Spleen (tissue), 11 donors: Measurements from ENCODE around the gene LCN10. TPM values are rescaled to one million over a fixed set of nuclear protein-coding genes. Genes with fewer than 3 reads are reported as not detected.

ENCODE experiments used
- DNase-seq: peaks from one replicate; pipeline ENCODE4 v3.0.0-alpha.2; 2020
- H3K27ac ChIP-seq, 8 donors: fragments of 200-600 bp; sonication (generic) in 7 of 8; 1 replicate in 4 of 8; 2 replicates in 4 of 8; pipeline versions ENCODE4 v1.5.0 to v1.8.0; 2016 to 2021; ENCODE audit warnings: inconsistent platforms in 4 of 8, mild to moderate bottlenecking in 4 of 8, moderate library complexity in 1 of 8
- H3K27me3 ChIP-seq, 7 donors: fragments of 200-600 bp; sonication (generic) in 6 of 7; replicated peaks in 1 of 7; 1 replicate in 4 of 7; 2 replicates in 3 of 7; pipeline versions ENCODE4 v1.5.0 to v1.8.0; 2016 to 2021; ENCODE audit warnings: inconsistent platforms in 3 of 7, mild to moderate bottlenecking in 1 of 7
- H3K36me3 ChIP-seq, 6 donors: fragments of 200-600 bp; sonication (generic) in 5 of 6; 1 replicate in 4 of 6; 2 replicates in 2 of 6; pipeline versions ENCODE4 v1.5.0 to v1.8.0; 2016 to 2021; ENCODE audit warnings: inconsistent platforms in 2 of 6
- H3K4me1 ChIP-seq, 6 donors: fragments of 200-600 bp; sonication (generic) in 5 of 6; 1 replicate in 3 of 6; 2 replicates in 3 of 6; pipeline versions ENCODE4 v1.5.0 to v1.8.0; 2016 to 2021; ENCODE audit warnings: inconsistent platforms in 3 of 6
- H3K4me3 ChIP-seq, 8 donors: fragments of 200-600 bp; sonication (generic) in 7 of 8; 1 replicate in 4 of 8; 2 replicates in 4 of 8; pipeline versions ENCODE4 v1.5.0 to v1.8.0; 2016 to 2021; ENCODE audit warnings: inconsistent platforms in 4 of 8, mild to moderate bottlenecking in 4 of 8, moderate library complexity in 2 of 8
- H3K9me3 ChIP-seq, 8 donors: fragments of 200-600 bp; sonication (generic) in 7 of 8; 1 replicate in 4 of 8; 2 replicates in 4 of 8; pipeline versions ENCODE4 v1.5.0 to v1.8.0; 2016 to 2021; ENCODE audit warnings: inconsistent platforms in 4 of 8
- CTCF ChIP-seq, 11 experiments: fragments of 200-600 bp in 7 of 11; fragments of 450-650 bp in 4 of 11; sonication (generic) in 4 of 11; IDR thresholded peaks in 8 of 11; conservative IDR thresholded peaks in 3 of 11; 1 replicate in 7 of 11; 2 replicates in 4 of 11; pipeline versions ENCODE4 v1.4.0 to v1.8.0; 2016 to 2021; ENCODE audit warnings: antibody characterized with exemption in 11 of 11, inconsistent platforms in 4 of 11, mild to moderate bottlenecking in 1 of 11
- POLR2A ChIP-seq, 3 donors: fragments of 450-650 bp; IDR thresholded peaks; one replicate each; pipeline ENCODE4 v1.5.1; 2017; ENCODE audit warnings: antibody characterized with exemption in 3 of 3, mild to moderate bottlenecking in 1 of 3
- POLR2AphosphoS5 ChIP-seq, 3 donors: sonication (generic); formaldehyde crosslinking; IDR thresholded peaks; one replicate each; pipeline ENCODE4 v1.5.1; 2017; ENCODE audit warnings: antibody characterized with exemption in 3 of 3
- WGBS, 5 donors: extraction: QIAGEN DNeasy Blood & Tissue Kit in 3 of 5; methylation state at CpG; one replicate each; pipeline versions ENCODE4 v1.1.5 to v1.1.7; 2013 to 2018; 5-methylcytosine and 5-hydroxymethylcytosine counted together
- intact Hi-C: fragments of 100-400 bp; cut with DNase I; formaldehyde crosslinking; loops from one replicate; pipeline ENCODE4 v1.15.0; 2023; ENCODE audit warnings: low total_unique reads
- polyA plus RNA-seq, 3 donors: library from polyadenylated mRNA; stranded (reverse); fragments of 200-250 nt; gene quantifications; one replicate each; pipeline ENCODE4 v1.2.1, GENCODE V29; 2013
- total RNA-seq, 7 donors: library from RNA; depleted of rRNA in 3 of 7; stranded (reverse); fragments of >200 nt in 3 of 7; fragmentation: NEBNext Ultra II Directional in 4 of 7; extraction: Animal tissue kit (Norgen Biotek cat#: 25700) in 4 of 7; gene quantifications; one replicate each; pipeline versions ENCODE4 v1.1.0 to v1.2.1, GENCODE V29; 2016 to 2021
- donor health status: healthy with polysubstance abuse.
- donor health status: DM: no; HTN: no; CAD: no; lungs with moderate emphysema.
- donor health status: DM: no; HTN: no; CAD: no.
- donor health status: Bipolar disorder and iron deficiency.
- donor health status: healthy.
- donor health status: DM: no; HTN: no; CAD: no.
- donor health status: DM: yes; HTN: yes; CAD: no.

LCN10 gene
- total and polyA plus RNA-seq, 10 donors = 7.2 to 41.3 (median 15.8) TPM

DNA sequence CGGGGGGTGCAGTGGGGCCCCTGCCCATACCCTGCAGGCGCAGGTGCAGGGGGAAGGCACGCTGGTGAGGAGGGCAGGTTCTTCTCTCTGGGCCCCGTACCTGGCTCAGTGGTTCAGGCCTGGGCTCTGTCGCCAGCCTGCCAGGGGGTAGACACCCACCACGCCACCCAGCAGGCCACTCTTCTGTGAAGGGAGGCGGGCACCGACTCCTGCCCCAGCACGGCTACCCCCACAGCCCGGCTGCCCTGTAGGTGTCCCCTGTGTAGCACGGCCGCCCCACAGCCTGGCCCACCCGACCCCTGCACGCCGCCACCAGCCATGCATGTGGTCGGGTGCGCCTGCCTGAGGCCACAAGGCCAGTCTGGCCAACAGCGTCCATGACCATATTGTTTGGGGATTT lies 3.9 kb upstream of the LCN10 start:
- WGBS, 5 donors = 87 to 94% (median 91%) methylated on average over 3 to 18 of the region's 18 CpGs
- DNase-seq = no peak
- peaks cover 0 to 10% (median 7%) of the 10 kb centered on the region in 8 donors for H3K9me3 ChIP-seq
- TF ChIP-seq POLR2AphosphoS5 (IDR thresholded peaks at IDR 0.05) (no peak), POLR2A (IDR thresholded peaks at IDR 0.05) (no peak), CTCF (IDR thresholded peaks at IDR 0.05 in 8 of 11, conservative IDR thresholded peaks at IDR 0.05 in 3 of 11) (no peak)
- peaks cover 16 to 73% (median 36%) of the 10 kb centered on the region in 6 donors for H3K4me1 ChIP-seq
- H3K4me3 ChIP-seq = no peak overlapping the region
- H3K27me3 ChIP-seq = peaks cover 0 to 35% (median 16%) of the 10 kb centered on the region in 7 donors
- intact Hi-C loops = no loop called here
- H3K27ac ChIP-seq = no peak overlapping the region
- H3K36me3 ChIP-seq = no peaks in the 10 kb centered on the region

DNA sequence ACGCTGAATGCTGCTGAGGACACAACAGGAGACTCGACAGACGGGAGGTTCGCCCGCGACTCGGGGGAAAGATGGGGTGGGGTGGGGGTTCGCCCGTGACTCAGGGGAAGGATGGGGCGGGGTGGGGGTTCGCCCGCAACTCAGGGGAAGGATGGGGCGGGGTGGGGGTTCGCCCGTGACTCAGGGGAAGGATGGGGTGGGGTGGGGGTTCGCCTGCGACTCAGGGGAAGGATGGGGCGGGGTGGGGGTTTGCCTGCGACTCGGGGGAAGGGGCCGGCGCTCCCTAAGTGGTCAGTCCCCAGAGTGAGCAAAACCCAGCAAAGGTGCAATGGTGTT lies 3.4 kb upstream of the LCN10 start:
- DNase-seq = no peak
- peaks cover 18 to 78% (median 41%) of the 10 kb centered on the region in 6 donors for H3K4me1 ChIP-seq
- H3K4me3 ChIP-seq = peak overlapping the region in 1 of 8 donors; percentile 33
- intact Hi-C loops = no loop called here
- H3K9me3 ChIP-seq = peaks cover 0 to 5% (median 2%) of the 10 kb centered on the region in 8 donors
- TF ChIP-seq POLR2AphosphoS5 (IDR thresholded peaks at IDR 0.05) (no peak), POLR2A (IDR thresholded peaks at IDR 0.05) (no peak), CTCF (IDR thresholded peaks at IDR 0.05 in 8 of 11, conservative IDR thresholded peaks at IDR 0.05 in 3 of 11) (no peak)
- 40 to 73% (median 49%) methylated on average over 17 to 22 of the region's 22 CpGs for WGBS, 5 donors
- H3K27ac ChIP-seq = no peak overlapping the region
- peaks cover 0 to 40% (median 21%) of the 10 kb centered on the region in 7 donors for H3K27me3 ChIP-seq
- no peaks in the 10 kb centered on the region for H3K36me3 ChIP-seq

- Histone ChIP-seq H3K9me3 (no peaks in the 10 kb centered on the region), H3K4me3 (peak overlapping the region in 3 of 8 donors; percentile 12 to 33 (median 23)), H3K27me3 (peaks cover 0 to 45% (median 27%) of the 10 kb centered on the region in 7 donors), H3K27ac (peak overlapping the region in 3 of 8 donors; percentile 1 to 28 (median 25)), H3K36me3 (no peaks in the 10 kb centered on the region), H3K4me1 (peaks cover 23 to 82% (median 46%) of the 10 kb centered on the region in 6 donors)
- intact Hi-C loops = no loop called here
- TF ChIP-seq POLR2A (IDR thresholded peaks at IDR 0.05) = no peak
- TF ChIP-seq POLR2AphosphoS5 (IDR thresholded peaks at IDR 0.05) = peak in 2 of 3 donors; percentile 23 to 51
- no peak for TF ChIP-seq CTCF (IDR thresholded peaks at IDR 0.05 in 8 of 11, conservative IDR thresholded peaks at IDR 0.05 in 3 of 11)
- DNase-seq = no peak
- 71 to 87% (median 77%) methylated on average over 13 to 23 of the region's 23 CpGs for WGBS, 5 donors
Observed at GRCh38 chr9:136745389-136746154, 2.8 kb upstream of the LCN10 start.

- Histone ChIP-seq H3K4me1 (peaks cover 22 to 81% (median 44%) of the 10 kb centered on the region in 6 donors), H3K36me3 (peaks cover 0 to 3% (median 0%) of the 10 kb centered on the region in 6 donors), H3K4me3 (no peak overlapping the region), H3K9me3 (no peaks in the 10 kb centered on the region), H3K27ac (no peak overlapping the region), H3K27me3 (peaks cover 0 to 53% (median 27%) of the 10 kb centered on the region in 7 donors)
- WGBS, 5 donors = 75 to 87% (median 86%) methylated on average over 10 to 18 of the region's 18 CpGs; no CpG with 5 or more reads in 1 of the 5 donors
- TF ChIP-seq CTCF (IDR thresholded peaks at IDR 0.05 in 8 of 11, conservative IDR thresholded peaks at IDR 0.05 in 3 of 11) (no peak), POLR2A (IDR thresholded peaks at IDR 0.05) (no peak), POLR2AphosphoS5 (IDR thresholded peaks at IDR 0.05) (no peak)
- intact Hi-C loops = no loop called here
- no peak for DNase-seq
Observed at GRCh38 chr9:136744773-136745172, 2.0 kb upstream of the LCN10 start.
